ENCODE results near the gene SAMM50. TPM values are rescaled to one million over a fixed set of nuclear protein-coding genes. Genes with fewer than 3 reads are reported as not detected.
A peak's percentile ranks its signal among the peaks of the same experiment; 100 is the strongest.

The SAMM50 gene
- total RNA-seq, 1 donor from 2014 or later, result 48.0 TPM

DNA sequence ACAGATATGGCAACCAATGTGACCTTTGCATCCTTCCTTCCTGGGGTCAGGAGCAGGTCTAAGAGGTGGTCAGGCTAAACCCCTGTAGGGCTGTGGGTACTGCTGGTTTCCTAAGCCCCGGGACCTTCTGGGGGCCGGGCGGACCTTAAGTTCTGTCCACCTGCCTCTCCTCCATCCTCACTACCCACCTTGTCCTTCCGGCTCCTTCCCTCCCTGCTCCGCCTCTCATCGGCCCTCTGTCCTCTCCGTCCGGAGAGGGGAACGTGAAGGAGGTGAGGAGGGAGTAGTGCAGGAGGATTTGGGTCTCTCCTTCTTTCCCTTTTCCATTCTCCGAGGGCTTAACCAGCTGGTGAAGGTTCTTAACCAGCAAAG is 40.5 kb downstream of the SAMM50 start:
- Mint-ChIP-seq H3K27me3 (ENCODE audit: unreplicated experiment) (no peaks in the 10 kb centered on the region), H3K9me3 (ENCODE audit: unreplicated experiment) (no peaks in the 10 kb centered on the region), H3K27ac (ENCODE audit: unreplicated experiment) (no peak overlapping the region), H3K36me3 (ENCODE audit: unreplicated experiment) (no peaks in the 10 kb centered on the region), H3K4me3 (ENCODE audit: unreplicated experiment) (no peak overlapping the region), H3K4me1 (ENCODE audit: low read depth, unreplicated experiment) (peaks cover 18% of the 10 kb centered on the region)
- TF ChIP-seq, protein P1, sequence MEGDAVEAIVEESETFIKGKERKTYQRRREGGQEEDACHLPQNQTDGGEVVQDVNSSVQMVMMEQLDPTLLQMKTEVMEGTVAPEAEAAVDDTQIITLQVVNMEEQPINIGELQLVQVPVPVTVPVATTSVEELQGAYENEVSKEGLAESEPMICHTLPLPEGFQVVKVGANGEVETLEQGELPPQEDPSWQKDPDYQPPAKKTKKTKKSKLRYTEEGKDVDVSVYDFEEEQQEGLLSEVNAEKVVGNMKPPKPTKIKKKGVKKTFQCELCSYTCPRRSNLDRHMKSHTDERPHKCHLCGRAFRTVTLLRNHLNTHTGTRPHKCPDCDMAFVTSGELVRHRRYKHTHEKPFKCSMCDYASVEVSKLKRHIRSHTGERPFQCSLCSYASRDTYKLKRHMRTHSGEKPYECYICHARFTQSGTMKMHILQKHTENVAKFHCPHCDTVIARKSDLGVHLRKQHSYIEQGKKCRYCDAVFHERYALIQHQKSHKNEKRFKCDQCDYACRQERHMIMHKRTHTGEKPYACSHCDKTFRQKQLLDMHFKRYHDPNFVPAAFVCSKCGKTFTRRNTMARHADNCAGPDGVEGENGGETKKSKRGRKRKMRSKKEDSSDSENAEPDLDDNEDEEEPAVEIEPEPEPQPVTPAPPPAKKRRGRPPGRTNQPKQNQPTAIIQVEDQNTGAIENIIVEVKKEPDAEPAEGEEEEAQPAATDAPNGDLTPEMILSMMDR (IDR thresholded peaks at IDR 0.05; ENCODE audit: partially characterized antibody, unreplicated experiment), result no peak
- no peak for DNase-seq

DNA sequence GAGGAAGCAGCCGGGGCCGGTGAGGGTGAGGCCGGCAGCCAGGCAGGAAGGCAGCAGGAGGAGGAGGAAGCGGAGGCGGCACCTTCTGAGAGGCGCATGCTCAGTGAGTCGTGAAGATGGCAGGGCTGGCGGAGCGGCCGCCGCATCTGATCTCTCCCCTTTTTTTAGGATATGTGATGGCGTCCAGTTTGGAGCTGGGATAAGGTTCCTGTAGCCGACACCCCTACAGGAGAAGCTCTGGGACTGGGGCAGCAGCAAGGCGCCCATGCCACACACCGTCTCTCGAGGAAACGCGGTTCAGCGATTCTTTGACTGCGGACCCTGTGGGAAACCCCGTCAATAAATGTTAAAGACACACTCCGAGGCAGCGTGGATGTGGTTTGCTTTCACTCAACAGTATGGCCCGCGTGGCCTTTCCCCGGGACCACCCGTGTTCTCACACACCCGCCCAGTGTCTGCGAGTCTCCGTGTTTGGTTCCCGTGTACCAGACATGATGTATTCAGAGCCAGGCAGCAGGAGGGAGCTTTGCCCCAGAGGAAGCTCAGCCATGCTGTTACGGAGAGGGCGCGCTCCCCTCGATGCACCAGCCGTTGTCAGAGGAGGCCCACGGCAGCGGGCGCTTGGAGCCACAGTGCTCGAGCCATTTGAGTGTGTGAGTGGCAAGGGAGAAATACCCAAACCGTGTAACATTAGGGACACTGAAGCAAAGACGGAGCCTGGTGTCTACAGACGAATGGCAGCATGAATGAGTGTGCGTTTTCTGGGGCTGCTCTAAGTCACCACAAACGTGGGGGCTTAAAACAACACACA is 41.1 kb downstream of the SAMM50 start:
- Mint-ChIP-seq H3K36me3 (ENCODE audit: unreplicated experiment) (no peaks in the 10 kb centered on the region), H3K4me3 (ENCODE audit: unreplicated experiment) (no peak overlapping the region), H3K4me1 (ENCODE audit: low read depth, unreplicated experiment) (peaks cover 18% of the 10 kb centered on the region), H3K9me3 (ENCODE audit: unreplicated experiment) (no peaks in the 10 kb centered on the region), H3K27me3 (ENCODE audit: unreplicated experiment) (no peaks in the 10 kb centered on the region), H3K27ac (ENCODE audit: unreplicated experiment) (no peak overlapping the region)
- TF ChIP-seq, protein P1 (IDR thresholded peaks at IDR 0.05; ENCODE audit: partially characterized antibody, unreplicated experiment), result no peak
- DNase-seq, result no peak

DNA sequence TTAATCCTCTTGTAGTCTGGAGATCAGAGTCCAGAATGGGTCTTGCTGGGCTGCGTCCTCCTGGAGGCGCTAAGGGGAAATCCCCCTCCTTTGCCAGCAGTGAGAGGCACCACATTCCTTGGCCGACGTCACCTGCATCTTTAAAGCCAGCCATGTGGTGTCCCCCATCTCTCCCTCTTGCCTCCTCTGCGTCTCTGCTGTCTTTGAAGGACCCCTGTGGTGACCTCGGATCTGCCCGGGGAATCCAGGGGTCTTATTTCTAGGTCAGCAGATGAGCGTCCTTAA is 41.7 kb downstream of the SAMM50 start:
- TF ChIP-seq, protein P1 (IDR thresholded peaks at IDR 0.05; ENCODE audit: partially characterized antibody, unreplicated experiment), result no peak
- Mint-ChIP-seq H3K36me3 (ENCODE audit: unreplicated experiment) (no peaks in the 10 kb centered on the region), H3K9me3 (ENCODE audit: unreplicated experiment) (no peaks in the 10 kb centered on the region), H3K4me1 (ENCODE audit: low read depth, unreplicated experiment) (peaks cover 15% of the 10 kb centered on the region), H3K27me3 (ENCODE audit: unreplicated experiment) (no peaks in the 10 kb centered on the region), H3K4me3 (ENCODE audit: unreplicated experiment) (no peak overlapping the region), H3K27ac (ENCODE audit: unreplicated experiment) (no peak overlapping the region)
- no peak for DNase-seq

DNA sequence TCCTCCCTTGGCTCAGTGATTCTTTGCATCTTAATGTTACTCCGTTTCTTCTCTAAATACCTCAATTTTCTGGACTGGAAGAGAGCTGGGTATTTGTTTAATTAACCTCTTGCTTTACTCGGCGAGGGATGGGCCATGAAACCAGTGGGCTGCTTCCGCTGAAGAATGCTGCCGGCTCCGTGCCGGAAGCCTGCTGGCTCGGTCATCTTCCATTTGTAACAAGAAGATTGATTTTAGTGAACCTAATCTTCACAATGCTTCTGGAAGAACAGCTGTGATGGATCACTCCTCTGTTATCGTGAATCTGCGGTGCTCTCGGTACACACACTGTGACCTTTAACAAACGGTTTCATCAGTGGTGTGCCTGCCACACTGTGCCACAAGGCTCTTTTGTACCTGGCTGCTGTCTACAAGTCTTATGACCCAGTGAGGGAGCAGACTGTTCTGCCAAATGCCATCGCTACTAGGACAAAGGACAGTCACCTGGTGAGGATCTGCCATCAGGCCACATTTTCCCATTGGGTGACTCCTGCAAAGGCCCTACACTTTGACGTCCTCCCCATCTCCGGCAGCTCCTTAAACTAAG is 43.5 kb downstream of the SAMM50 start:
- H3K27me3 Mint-ChIP-seq (ENCODE audit: unreplicated experiment), result no peaks in the 10 kb centered on the region
- DNase-seq, result no peak
- H3K4me1 Mint-ChIP-seq (ENCODE audit: low read depth, unreplicated experiment), result peaks cover 3% of the 10 kb centered on the region
- H3K27ac Mint-ChIP-seq (ENCODE audit: unreplicated experiment), result peak overlapping the region; percentile 24
- H3K36me3 Mint-ChIP-seq (ENCODE audit: unreplicated experiment), result no peaks in the 10 kb centered on the region
- H3K4me3 Mint-ChIP-seq (ENCODE audit: unreplicated experiment), result no peak overlapping the region
- H3K9me3 Mint-ChIP-seq (ENCODE audit: unreplicated experiment), result no peaks in the 10 kb centered on the region
- TF ChIP-seq, protein P1 (IDR thresholded peaks at IDR 0.05; ENCODE audit: partially characterized antibody, unreplicated experiment), result no peak

DNA sequence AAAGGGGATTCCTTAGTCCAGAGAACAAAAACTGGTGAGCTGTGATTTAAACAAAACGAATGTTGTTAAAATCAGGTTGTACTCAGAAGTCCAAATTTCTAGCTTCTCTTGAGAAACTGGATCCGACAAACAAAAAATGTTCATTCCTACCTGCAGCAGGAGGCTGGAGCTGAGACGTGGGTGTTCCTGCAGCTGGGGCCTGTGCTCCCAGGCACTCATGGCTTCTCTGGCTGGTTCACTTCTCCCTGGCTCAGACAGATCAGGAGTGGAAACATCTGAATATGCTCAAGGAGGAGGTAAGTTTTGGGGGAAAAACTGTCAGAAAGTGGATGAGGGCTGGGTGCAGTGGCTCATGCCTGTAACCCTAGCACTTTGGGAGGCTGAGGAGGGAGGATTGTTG is 44.1 kb downstream of the SAMM50 start:
- no peaks in the 10 kb centered on the region for H3K27me3 Mint-ChIP-seq (ENCODE audit: unreplicated experiment)
- no peak overlapping the region for H3K4me3 Mint-ChIP-seq (ENCODE audit: unreplicated experiment)
- TF ChIP-seq, protein P1 (IDR thresholded peaks at IDR 0.05; ENCODE audit: partially characterized antibody, unreplicated experiment), result no peak
- no peaks in the 10 kb centered on the region for H3K36me3 Mint-ChIP-seq (ENCODE audit: unreplicated experiment)
- DNase-seq, result no peak
- H3K4me1 Mint-ChIP-seq (ENCODE audit: low read depth, unreplicated experiment), result no peaks in the 10 kb centered on the region
- H3K9me3 Mint-ChIP-seq (ENCODE audit: unreplicated experiment), result no peaks in the 10 kb centered on the region
- H3K27ac Mint-ChIP-seq (ENCODE audit: unreplicated experiment), result no peak overlapping the region

All from glutamatergic neuron (in vitro differentiated cells).